GM10248 (cell line): Measurements from ENCODE around the gene MMP11.

ENCODE experiments used
- CTCF ChIA-PET: fragments of 300-600 bp; sonication (Branson Sonifier 250); formaldehyde crosslinking; extraction: SDS; loops from one replicate; lab custom pipeline; 2021; ENCODE audit warnings: antibody characterized with exemption; lab: Yijun Ruan, JAX
- POLR2A ChIA-PET: fragments of 350-650 bp; sonication (Branson Sonifier 250); formaldehyde crosslinking; extraction: SDS; loops from one replicate; lab custom pipeline; 2020; ENCODE audit warnings: antibody characterized with exemption; lab: Yijun Ruan, JAX
- DNase-seq: peaks from one replicate; pipeline ENCODE4 v3.0.0; 2012; ENCODE audit errors: extremely low spot score
- CTCF ChIP-seq: IDR thresholded peaks from 2 replicates; pipeline ENCODE4 v1.5.1; 2012; ENCODE audit warnings: mild to moderate bottlenecking, low read depth; ENCODE audit errors: extremely low read depth, missing control alignments, control extremely low read depth

MMP11 gene

DNA sequence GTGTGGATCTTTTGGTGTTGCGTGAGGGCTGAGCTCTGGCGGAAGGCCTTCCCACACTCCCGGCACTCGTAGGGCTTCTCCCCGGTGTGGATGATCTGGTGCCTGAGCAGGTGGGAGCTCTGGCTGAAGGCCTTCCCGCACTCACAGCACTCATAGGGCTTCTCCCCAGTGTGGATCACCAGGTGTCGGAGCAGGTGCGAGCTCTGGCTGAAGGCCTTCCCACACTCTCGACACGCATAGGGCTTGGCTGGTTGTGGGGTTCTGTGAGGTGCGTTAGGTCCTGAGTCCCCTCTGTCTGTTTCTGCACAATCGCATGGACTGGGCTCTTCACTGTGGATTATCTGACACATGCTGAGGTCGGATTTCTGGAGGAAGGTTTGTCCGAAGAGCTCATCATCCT lies 28.2 kb upstream of the MMP11 start:
- TF ChIP-seq CTCF = no peak
- no peak for DNase-seq
- POLR2A ChIA-PET = no interaction called here
- CTCF ChIA-PET = interaction anchor here (1.0 to 1.6 kb wide), 3 partner anchors 8 to 22 kb away, joined by 3 to 5 read pairs (median 5); no protein-coding TSS in a partner anchor

DNA sequence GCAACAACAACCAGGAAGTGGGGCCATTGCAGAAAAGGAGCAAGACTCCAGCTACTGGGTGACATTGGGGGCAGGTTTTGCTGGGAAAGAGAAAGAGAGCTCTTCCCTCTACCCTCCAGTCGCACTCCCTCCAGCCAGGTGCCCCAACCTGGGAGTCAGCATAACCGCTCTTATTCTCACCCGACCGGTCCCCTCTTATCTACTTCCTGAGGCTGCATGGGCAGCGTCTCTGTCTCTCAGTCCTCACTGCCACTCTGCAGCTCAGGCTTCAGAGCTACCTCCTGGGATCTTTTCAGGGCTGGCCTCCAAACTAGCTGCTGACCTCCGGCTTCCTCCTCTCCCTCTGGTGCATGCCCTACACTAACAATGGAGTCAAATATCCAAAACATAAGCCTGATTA lies 26.9 kb upstream of the MMP11 start:
- ChIA-PET POLR2A (no interaction called here), CTCF (interaction anchor here (0.6 to 1.6 kb wide), 2 partner anchors 9 to 104 kb away, joined by 3 to 5 read pairs; no protein-coding TSS in a partner anchor)
- no peak for TF ChIP-seq CTCF
- no peak for DNase-seq

DNA sequence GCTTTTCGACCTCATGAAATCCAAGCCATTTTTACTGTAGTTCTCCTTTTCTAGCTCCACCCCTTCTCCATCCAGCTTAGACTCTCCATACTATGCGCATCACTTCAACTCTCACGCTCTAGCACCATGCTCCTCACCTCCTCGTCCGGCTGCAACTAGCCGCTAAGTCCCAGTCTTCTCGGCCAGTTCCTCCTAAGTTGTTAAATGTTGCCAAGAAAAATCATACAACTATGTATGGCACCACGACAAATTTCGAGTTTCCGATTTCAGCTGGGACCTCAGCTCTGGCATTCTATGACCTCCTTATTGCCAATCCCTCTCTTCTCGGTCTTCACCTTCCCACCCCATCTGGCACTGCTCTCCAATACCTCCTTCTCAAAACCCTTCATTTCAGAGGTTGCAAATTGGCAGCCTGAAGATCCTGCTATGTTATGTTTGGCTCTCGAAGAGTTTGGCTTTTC lies 22.8 kb upstream of the MMP11 start:
- TF ChIP-seq CTCF = no peak
- no peak for DNase-seq
- ChIA-PET CTCF (interaction anchor here (0.8 to 2.4 kb wide), 3 partner anchors 12 to 100 kb away, joined by 3 to 10 read pairs (median 4); no protein-coding TSS in a partner anchor), POLR2A (interaction anchor here (0.7 kb wide), 1 partner anchor 863 kb away, joined by 5 read pairs; no protein-coding TSS in a partner anchor)

DNA sequence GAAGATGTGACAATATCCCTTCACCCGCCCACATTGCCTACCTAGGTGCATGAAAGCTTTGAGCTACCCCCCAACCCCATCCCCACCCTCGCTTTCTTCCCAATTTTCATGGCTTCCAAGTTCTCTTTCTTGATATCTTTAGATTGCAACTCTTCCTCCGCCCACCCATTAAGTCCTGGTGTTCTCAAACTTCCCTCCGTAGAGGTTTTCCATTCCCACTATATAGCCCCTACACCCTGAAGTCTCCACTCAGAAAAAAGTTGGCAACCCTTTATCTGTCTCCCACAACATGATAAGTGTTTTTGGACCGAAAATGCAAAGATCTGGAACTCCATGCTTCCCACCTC lies 22.3 kb upstream of the MMP11 start:
- TF ChIP-seq CTCF = no peak
- POLR2A ChIA-PET = no interaction called here
- CTCF ChIA-PET = interaction anchor here (0.7 to 2.4 kb wide), 4 partner anchors 18 to 100 kb away, joined by 3 to 10 read pairs (median 3); partner anchors contain the start of gene CHCHD10
- DNase-seq = no peak

DNA sequence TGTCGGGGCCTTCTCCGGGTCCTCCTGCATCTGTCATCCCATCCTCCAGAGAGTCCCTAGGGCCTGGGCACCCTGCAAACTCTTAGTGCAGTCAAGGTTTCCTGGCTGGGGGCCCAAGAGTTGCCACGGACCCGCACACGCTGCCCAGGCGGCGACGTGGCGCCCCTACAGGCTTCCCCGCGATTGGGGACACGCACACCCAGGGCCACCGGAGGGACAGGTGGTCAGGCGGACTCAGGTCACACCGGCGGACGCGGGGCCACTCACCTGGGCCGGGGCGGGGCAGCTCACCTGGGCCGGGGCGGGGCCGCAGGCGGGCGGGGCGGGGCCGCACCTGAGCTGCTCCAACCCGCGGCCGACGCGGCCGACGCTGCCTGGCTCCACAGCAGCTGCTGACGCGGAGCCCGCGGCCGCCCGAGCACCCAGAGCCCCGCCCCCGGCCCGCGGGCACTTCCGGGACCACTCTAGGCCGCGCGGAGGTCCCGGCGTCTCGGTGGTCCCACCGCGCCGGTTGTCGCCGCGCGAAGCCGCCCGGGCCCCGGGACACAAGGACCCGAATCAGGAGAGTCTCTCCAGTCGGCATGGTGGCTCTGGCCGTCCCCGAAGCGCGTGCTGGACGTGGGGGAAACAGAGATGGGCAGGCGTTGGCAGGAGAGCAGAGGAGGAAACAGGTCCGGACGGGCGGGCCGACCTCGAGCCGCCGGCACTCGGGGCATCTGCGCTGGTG lies 21.8 kb upstream of the MMP11 start, which contains the start of gene ZNF70:
Gene ZNF70 (minus strand): TSS at position 399 of the 727 bp plus-strand sequence. CDS start 5,972 bp downstream, outside the sequence.
- TF ChIP-seq CTCF = peak; percentile 34
- ChIA-PET POLR2A (no interaction called here), CTCF (interaction anchor here (0.7 to 1.7 kb wide), 3 partner anchors 13 to 99 kb away, joined by 3 to 5 read pairs (median 3); partner anchors contain the start of genes C22orf15 and CHCHD10)
- peak; percentile 92 for DNase-seq

- ChIA-PET CTCF (interaction anchor here (0.9 to 1.7 kb wide), 3 partner anchors 9 to 99 kb away, joined by 3 to 5 read pairs (median 3); partner anchors contain the start of gene C22orf15), POLR2A (interaction anchor here (0.7 kb wide), 1 partner anchor 106 kb away, joined by 3 read pairs; the partner anchor contains the start of gene SLC2A11)
- no peak for DNase-seq
- no peak for TF ChIP-seq CTCF
These were observed 21.1 kb upstream of the MMP11 start for GRCh38 chr22:23751441-23751996.
